ENCODE measurements around the gene PI4KA. TPM values are rescaled to one million over a fixed set of nuclear protein-coding genes. Genes with fewer than 3 reads are reported as not detected.
A peak's percentile ranks its signal among the peaks of the same experiment; 100 is the strongest.
"Not testable (repeated sequence)": the region's sequence is repeated elsewhere in the genome, so short reads cannot be mapped to it uniquely, and the experiment has no call there.

PI4KA gene
- total RNA-seq, 1 donor from 2014 or later: 150 TPM

GRCh38 chr22:20703816-20704609, 154.6 kb downstream of the PI4KA start:
- DNase-seq (ENCODE audit: low spot score in 2 of 2); H3K9me3 ChIP-seq; H3K27ac ChIP-seq; H3K36me3 ChIP-seq; H3K4me1 ChIP-seq; H3K27me3 ChIP-seq: not testable (repeated sequence)
- H3K4me3 ChIP-seq: peak overlapping the region; percentile 2 to 91
- intact Hi-C loops (cut with DNase I): loop anchor here (5.0 kb wide), 2 partner anchors 137 to 207 kb away; partner anchors contain the start of gene KLHL22

GRCh38 chr22:20703414-20703806, 155.2 kb downstream of the PI4KA start:
- intact Hi-C loops (cut with DNase I): loop anchor here (5.0 kb wide), 2 partner anchors 136 to 206 kb away; partner anchors contain the start of gene KLHL22
- H3K36me3 ChIP-seq; H3K4me1 ChIP-seq; H3K27ac ChIP-seq; DNase-seq (ENCODE audit: low spot score in 2 of 2); H3K27me3 ChIP-seq; H3K9me3 ChIP-seq: not testable (repeated sequence)
- peak overlapping the region; percentile 2 to 91 for H3K4me3 ChIP-seq

- intact Hi-C loops (cut with DNase I): loop anchor here (5.0 kb wide), 2 partner anchors 135 to 205 kb away; partner anchors contain the start of gene KLHL22
- peak overlapping the region; percentile 63 to 91 for H3K4me3 ChIP-seq
- H3K36me3 ChIP-seq, H3K27me3 ChIP-seq, H3K4me1 ChIP-seq, H3K9me3 ChIP-seq: not testable (repeated sequence)
- peak in 1 of 3 experiments; percentile 4 for TF ChIP-seq CTCF (IDR thresholded peaks at IDR 0.05)
- H3K27ac ChIP-seq: peak overlapping the region; percentile 69 to 82
- peak; percentile 86 to 97 for DNase-seq (ENCODE audit: low spot score in 2 of 2)
Observed at GRCh38 chr22:20702546-20703413, 155.8 kb downstream of the PI4KA start.

GRCh38 chr22:20702175-20702545, 156.5 kb downstream of the PI4KA start:
- peak overlapping the region; percentile 63 to 91 for H3K4me3 ChIP-seq
- not testable (repeated sequence) for H3K36me3 ChIP-seq; H3K9me3 ChIP-seq; H3K27me3 ChIP-seq; H3K4me1 ChIP-seq; DNase-seq (ENCODE audit: low spot score in 2 of 2)
- peak overlapping the region; percentile 69 to 82 for H3K27ac ChIP-seq
- intact Hi-C loops (cut with DNase I): loop anchor here (5.0 kb wide), 2 partner anchors 135 to 205 kb away; partner anchors contain the start of gene KLHL22

- not testable (repeated sequence) for DNase-seq (ENCODE audit: low spot score in 2 of 2); H3K4me1 ChIP-seq
- H3K27ac ChIP-seq: peak overlapping the region; percentile 16 to 69
Observed at GRCh38 chr22:20701680-20702136, 156.9 kb downstream of the PI4KA start.

GRCh38 chr22:20700347-20700746, 158.3 kb downstream of the PI4KA start:
- not testable (repeated sequence) for H3K4me1 ChIP-seq; H3K4me3 ChIP-seq; H3K27ac ChIP-seq; H3K9me3 ChIP-seq; H3K36me3 ChIP-seq; DNase-seq (ENCODE audit: low spot score in 2 of 2); H3K27me3 ChIP-seq
- intact Hi-C loops (cut with DNase I): loop anchor here (5.0 kb wide), 2 partner anchors 133 to 203 kb away; partner anchors contain the start of gene KLHL22

More at GRCh38 chr22:20701680-20702136, 156.9 kb downstream of the PI4KA start:
- intact Hi-C loops (cut with DNase I): loop anchor here (5.0 kb wide), 2 partner anchors 134 to 204 kb away; partner anchors contain the start of gene KLHL22
- not testable (repeated sequence) for H3K36me3 ChIP-seq, H3K9me3 ChIP-seq, H3K27me3 ChIP-seq
- H3K4me3 ChIP-seq: peak overlapping the region; percentile 63 to 91

- intact Hi-C loops (cut with DNase I): loop anchor here (5.0 kb wide), 3 partner anchors 133 to 263 kb away; partner anchors contain the start of genes KLHL22 and SCARF2
- H3K4me1 ChIP-seq; H3K27ac ChIP-seq; H3K27me3 ChIP-seq; H3K9me3 ChIP-seq; H3K36me3 ChIP-seq; DNase-seq (ENCODE audit: low spot score in 2 of 2); H3K4me3 ChIP-seq: not testable (repeated sequence)
Observed at GRCh38 chr22:20699856-20700255, 158.8 kb downstream of the PI4KA start.

- H3K27me3 ChIP-seq, H3K4me1 ChIP-seq, H3K9me3 ChIP-seq, H3K36me3 ChIP-seq: not testable (repeated sequence)
- H3K27ac ChIP-seq: peak overlapping the region in 1 of 2 donors; percentile 53
- peak in 1 of 2 donors; percentile 89 for DNase-seq (ENCODE audit: low spot score in 2 of 2)
- TF ChIP-seq CTCF (IDR thresholded peaks at IDR 0.05): peak in 1 of 3 experiments; percentile 83
- H3K4me3 ChIP-seq: peak overlapping the region in 1 of 2 donors; percentile 36
- intact Hi-C loops (cut with DNase I): loop anchor here (2.0 to 5.0 kb wide), 3 partner anchors 191 to 279 kb away; partner anchors contain the start of genes MED15 and SCARF2
Observed at GRCh38 chr22:20697481-20698113, 161.0 kb downstream of the PI4KA start.

GRCh38 chr22:20696056-20696455, 162.6 kb downstream of the PI4KA start:
- H3K27me3 ChIP-seq; H3K27ac ChIP-seq; H3K36me3 ChIP-seq; H3K4me3 ChIP-seq; H3K9me3 ChIP-seq; DNase-seq (ENCODE audit: low spot score in 2 of 2); H3K4me1 ChIP-seq: not testable (repeated sequence)
- intact Hi-C loops (cut with DNase I): loop anchor here (2.0 to 5.0 kb wide), 3 partner anchors 189 to 277 kb away; partner anchors contain the start of genes MED15 and SCARF2

GRCh38 chr22:20695205-20695604, 163.4 kb downstream of the PI4KA start:
- not testable (repeated sequence) for H3K36me3 ChIP-seq; H3K9me3 ChIP-seq; DNase-seq (ENCODE audit: low spot score in 2 of 2); H3K27ac ChIP-seq; H3K4me1 ChIP-seq; H3K27me3 ChIP-seq; H3K4me3 ChIP-seq
- intact Hi-C loops (cut with DNase I): loop anchor here (5.0 kb wide), 1 partner anchor 258 kb away; the partner anchor contains the start of gene SCARF2

GRCh38 chr22:20694256-20694655, 164.4 kb downstream of the PI4KA start:
- H3K27ac ChIP-seq; H3K9me3 ChIP-seq; H3K4me3 ChIP-seq; H3K27me3 ChIP-seq; H3K36me3 ChIP-seq; DNase-seq (ENCODE audit: low spot score in 2 of 2); intact Hi-C loops (cut with DNase I); H3K4me1 ChIP-seq: not testable (repeated sequence)
